C4-2B (cell line): ENCODE measurements around the gene UPK3BL1.
"Not testable (repeated sequence)": the region's sequence is repeated elsewhere in the genome, so short reads cannot be mapped to it uniquely, and the experiment has no call there.

Source experiments
- CTCF ChIP-seq: fragments of 450-650 bp; conservative IDR thresholded peaks from 2 replicates; pipeline ENCODE4 v1.5.1; 2017; ENCODE audit warnings: mild to moderate bottlenecking
- ZFX ChIP-seq: fragments of 450-650 bp; IDR thresholded peaks from 2 replicates; pipeline ENCODE4 v1.6.1; 2017

- TF ChIP-seq CTCF, ZFX: not testable (repeated sequence)
Observed at GRCh38 chr7:102671956-102672307, 29.3 kb upstream of the UPK3BL1 start.
